Activated CD4-positive, alpha-beta T cell treated with anti-CD3 and anti-CD28 coated beads for 24 hours (primary cell): Measurements from ENCODE around the gene FSTL4.
"Not testable (repeated sequence)": the region's sequence is repeated elsewhere in the genome, so short reads cannot be mapped to it uniquely, and the experiment has no call there.

Source experiments
- DNase-seq, 2 donors: peaks; one replicate each; pipeline ENCODE4 v3.0.0-alpha.2; 2020; ENCODE audit warnings: low read depth in 2 of 2

Gene FSTL4

DNA sequence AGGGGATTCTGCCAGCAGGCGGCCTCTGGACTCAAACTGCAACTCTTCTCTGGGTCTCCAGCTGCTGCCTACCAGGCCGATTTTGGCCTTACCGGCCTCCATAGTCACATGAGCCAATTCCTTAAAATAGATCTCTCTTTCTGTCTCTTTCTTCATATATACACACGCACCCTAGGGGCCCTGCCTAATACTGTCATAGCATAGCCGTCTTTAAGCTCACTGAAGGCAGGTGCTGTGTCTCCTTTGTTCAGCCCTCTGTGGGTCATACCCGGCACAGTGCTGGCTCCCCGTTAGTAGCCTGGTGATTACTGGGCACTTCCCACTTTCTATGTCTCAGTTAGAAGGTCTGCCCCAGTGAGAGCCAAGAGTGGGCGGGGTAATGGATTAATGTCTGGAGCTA is 419.6 kb downstream of the FSTL4 start:
- no peak for DNase-seq

- no peak for DNase-seq
Measured at GRCh38 chr5:133189881-133190280, 422.5 kb downstream of the FSTL4 start.

- no peak for DNase-seq
Measured at GRCh38 chr5:133179405-133179804, 432.9 kb downstream of the FSTL4 start.

GRCh38 chr5:133170756-133171387 is 441.5 kb downstream of the FSTL4 start:
- not testable (repeated sequence) for DNase-seq

GRCh38 chr5:133164759-133165158 is 447.6 kb downstream of the FSTL4 start:
- no peak for DNase-seq

- no peak for DNase-seq
Measured at GRCh38 chr5:133163839-133164238, 448.5 kb downstream of the FSTL4 start.

DNA sequence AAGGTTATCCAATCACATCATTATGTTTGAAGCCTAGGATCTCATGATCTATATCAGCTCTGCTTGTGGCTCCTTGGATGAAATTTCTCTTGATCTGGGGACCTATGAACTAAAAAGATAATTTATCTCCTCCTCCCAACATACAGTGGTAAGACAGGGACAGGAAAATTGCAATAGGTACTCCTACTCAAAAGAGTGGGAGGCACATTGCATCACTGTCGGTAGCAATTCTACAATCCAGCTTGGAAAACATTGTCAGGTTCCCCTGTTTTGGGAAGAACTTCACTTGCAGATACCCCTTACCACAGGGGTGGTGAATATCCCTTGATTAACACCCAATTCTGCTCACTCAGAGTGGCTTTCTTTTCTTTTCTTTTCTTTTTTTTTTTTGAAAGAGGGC is 452.8 kb downstream of the FSTL4 start:
- no peak for DNase-seq

GRCh38 chr5:133155326-133155969 is 456.9 kb downstream of the FSTL4 start:
- no peak for DNase-seq

GRCh38 chr5:133154274-133155075 is 457.9 kb downstream of the FSTL4 start:
- no peak for DNase-seq

- DNase-seq = no peak
Measured at GRCh38 chr5:133150909-133151544, 461.3 kb downstream of the FSTL4 start.

GRCh38 chr5:133149345-133149744 is 463.0 kb downstream of the FSTL4 start:
- no peak for DNase-seq

DNA sequence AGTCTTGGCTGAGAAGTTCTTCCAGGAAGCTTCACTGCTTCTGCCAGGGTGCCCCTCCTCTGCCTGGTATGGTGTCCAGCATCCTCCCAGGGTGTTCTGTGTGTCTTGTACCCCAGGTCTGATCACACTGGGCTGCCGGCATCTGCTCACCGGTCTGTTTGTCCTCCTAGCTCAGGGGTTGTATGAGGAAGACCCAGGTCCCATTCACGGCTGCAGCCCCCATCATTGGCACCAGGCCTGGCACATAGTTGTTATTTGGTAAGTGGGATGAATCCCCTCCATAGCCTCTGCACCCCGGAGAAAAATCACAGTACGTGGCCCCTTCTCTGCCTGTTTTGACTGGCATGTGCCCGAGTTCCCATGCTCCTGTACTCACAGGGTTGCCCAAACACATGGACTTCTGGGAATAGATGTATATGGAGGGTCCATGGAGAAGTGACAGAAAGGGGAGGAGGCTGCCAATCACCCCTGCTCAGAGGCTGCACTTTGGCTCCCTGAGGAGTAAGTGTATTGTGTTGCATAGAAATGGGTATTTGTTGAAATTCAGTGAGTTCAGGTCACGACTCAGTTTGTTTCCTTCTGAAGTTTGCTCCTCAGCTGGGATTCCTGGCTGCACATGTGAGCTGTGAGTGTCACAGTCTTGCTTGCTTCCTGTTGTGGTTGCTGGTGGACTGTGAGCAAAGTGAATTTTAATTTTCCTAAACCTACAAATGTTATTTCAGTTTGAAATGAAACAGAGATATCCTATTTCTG is 464.4 kb downstream of the FSTL4 start:
- DNase-seq = no peak

GRCh38 chr5:133147411-133147810 is 464.9 kb downstream of the FSTL4 start:
- DNase-seq = no peak
